Activated T-cell treated with anti-CD3 and anti-CD28 coated beads for 48 hours (primary cell): ENCODE data around the gene TRAF7.

Source experiments
- DNase-seq: peaks from one replicate; pipeline ENCODE4 v3.0.0-alpha.2; 2020; ENCODE audit warnings: low read depth

TRAF7 gene

DNA sequence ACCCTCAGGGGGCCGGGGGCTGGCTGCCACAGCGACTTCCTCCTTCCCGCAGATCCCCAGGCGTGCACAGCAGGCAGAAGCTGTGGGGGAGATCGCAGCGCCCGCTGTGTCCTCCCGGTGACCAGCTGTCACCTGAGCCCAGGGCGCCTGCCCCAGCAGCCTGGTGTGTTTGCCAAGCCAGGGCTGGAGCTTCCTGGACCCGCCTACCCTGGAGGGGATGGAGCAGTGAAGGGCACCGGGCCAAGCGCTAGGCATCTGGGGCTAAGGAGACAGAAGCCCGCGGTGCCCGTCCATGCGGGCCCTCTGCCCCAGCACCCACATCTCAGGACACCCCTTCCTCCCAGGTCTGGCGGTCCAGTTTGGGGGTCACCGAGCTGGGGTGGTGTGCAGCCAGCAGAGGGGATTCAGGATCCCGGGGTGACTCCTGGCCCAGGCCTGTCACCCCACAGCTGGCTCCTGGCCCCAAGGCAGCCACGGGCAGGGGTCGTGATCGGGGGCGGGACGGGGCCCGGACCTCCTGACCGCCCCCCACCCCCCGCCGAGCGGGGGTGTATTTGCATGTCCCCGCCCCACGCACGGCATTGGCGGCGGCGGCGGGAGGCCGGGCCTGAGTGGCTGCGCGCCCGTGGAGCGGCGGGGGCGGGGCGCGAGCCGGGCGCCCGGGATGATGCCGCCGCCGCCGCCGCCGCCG, 7.5 kb upstream of the TRAF7 start, which contains the start of gene RAB26:
TSS of gene RAB26 (plus strand) at position 645 of the 691 bp plus-strand sequence. CDS start 159 bp downstream, outside the sequence.
- DNase-seq: no peak

DNA sequence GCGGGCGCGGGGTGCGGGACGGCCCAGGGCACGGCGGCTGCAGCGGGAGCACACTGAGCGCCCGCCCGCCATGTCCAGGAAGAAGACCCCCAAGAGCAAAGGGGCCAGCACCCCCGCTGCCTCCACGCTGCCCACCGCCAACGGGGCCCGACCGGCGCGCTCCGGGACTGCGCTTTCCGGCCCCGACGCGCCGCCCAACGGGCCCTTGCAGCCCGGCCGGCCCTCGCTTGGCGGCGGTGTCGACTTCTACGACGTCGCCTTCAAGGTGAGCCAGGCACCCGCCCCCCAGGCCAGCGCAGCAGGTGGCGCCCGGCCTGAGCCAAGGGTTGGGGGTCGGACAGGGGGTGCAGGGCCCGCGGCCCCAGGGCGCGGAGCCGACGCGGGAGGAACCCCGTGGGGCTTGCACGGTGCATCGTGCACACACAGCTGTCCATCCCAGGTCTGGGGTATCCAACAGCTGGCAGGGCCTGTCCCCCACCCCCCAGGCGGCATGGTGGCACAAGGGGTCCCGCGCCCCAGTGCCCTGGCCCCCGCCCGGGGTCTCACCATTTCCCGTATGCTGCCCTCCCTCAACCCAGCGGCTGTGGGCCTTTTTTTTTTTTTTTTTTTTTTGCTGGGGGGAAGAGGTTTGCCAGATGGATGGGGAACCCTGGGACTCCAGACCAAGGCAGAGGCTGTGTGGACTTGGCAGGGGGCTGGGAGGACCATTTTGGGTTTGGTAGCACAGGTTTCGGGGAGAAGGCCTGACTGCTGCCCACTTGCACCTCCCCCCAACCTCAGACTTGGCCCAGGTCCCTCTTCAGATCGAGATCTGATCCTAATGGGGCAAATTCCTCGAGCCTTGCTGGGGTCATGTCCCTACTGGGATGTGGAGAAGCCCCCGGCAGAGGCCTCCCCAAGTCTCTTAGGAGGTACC, 6.6 kb upstream of the TRAF7 start:
- DNase-seq: no peak

DNA sequence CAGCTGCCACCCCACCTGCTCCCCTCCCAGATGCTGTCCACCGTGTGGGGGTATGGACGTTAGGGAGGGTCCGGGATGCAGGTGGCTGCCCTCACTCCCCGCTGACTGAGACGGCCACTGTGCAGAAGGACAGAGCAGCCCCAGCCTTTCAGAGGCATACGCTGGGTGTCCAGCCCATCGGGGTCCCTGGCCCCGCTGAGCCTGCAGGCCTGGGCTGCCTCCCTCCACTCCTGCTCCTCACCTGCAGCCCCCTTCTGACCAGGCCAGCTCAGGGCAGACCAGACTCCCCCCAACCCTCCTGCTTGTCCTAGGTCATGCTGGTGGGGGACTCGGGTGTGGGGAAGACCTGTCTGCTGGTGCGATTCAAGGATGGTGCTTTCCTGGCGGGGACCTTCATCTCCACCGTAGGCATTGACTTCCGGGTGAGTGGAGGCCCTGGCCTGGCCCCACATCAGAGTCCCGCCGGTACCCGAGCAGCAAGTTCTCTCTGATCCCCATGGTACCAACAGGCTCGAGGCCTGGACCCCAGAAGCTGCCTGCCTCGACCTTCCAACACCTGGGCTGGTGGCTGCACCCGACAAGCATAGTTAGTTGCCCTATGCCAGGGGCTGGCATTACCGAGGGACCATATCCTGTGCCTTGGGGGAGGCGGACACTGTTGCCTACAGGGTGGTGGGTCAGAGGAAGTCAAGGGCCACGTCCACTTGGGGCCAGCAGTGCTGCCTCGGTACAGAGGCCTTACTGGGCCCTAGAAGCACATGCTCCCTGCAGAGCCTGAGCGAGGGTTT, 5.8 kb upstream of the TRAF7 start:
- no peak for DNase-seq

DNA sequence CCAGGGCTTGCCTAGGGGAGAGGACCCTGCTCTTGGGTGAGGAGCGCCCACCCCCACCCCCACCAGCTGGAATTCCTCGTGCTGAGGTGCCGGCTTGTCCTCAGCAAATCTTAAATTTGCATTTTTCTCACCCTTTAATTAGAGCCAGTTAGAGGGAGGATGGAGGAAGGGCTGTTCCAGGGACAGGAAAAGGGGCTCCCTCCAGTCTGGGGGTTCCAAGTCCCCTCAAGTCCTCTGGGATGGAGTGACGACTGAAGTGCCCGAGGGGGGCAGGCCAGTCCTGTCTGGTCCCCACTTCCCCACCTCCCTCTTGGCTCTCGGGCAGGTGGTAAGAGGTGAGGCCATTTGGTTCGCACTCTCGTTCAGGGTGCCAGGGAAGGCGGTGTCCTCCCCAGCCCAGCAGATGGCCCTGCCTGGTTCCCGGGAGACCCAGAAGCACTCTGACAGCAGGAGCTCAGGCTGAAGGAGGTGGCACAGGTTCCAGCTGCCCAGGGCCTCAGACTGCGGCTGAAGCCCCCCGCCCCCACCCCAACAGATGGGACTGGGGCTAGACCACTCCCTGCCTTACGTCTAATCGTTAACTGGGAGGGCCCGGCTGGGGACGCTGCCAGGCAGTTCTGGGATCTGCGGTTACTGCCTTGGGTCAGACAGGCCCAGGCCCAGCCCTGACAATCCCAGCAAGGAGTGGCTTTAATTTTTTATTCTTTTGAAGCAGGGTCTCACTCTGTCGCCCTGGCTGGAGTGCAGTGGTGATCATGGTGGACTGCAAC, 5.0 kb upstream of the TRAF7 start:
- DNase-seq: no peak

DNA sequence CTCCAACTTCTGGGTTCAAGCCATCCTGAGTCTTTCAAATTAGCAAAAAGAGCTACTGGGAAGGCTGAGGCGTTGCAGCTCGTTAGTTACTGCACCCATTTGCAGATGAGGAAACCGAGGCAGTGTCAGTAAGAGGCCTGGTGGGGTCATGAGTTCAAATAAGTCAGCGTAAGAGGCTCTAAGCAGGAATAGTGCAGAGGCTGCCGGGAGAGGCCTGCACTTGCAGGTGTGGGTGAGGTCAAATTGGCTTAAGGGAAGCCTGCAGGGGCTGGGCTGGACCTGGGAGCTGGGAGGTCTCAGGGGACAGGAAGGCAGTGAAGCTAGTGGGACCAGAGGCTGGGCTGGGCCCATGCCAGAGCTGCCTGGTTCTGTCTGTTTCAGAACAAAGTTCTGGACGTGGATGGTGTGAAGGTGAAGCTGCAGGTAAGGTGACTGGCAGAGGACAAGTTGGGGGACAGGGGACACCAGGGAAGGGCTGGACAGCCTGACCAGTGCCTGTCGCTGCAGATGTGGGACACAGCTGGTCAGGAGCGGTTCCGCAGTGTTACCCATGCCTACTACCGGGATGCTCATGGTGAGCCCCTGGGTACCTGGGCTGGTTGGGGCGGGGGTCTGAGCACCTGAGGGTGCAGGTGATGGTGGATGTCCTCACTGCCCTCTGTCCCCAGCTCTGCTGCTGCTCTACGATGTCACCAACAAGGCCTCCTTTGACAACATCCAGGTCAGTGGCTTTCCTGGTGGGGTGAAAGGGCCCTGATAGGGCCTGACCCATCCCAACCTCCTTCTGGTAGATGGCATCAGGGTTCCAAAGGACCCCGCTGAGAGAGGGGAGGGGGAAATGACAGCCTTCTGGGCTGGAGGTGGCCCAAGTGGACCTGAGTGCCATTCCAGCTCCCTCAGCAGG, 4.1 kb upstream of the TRAF7 start:
- no peak for DNase-seq

DNA sequence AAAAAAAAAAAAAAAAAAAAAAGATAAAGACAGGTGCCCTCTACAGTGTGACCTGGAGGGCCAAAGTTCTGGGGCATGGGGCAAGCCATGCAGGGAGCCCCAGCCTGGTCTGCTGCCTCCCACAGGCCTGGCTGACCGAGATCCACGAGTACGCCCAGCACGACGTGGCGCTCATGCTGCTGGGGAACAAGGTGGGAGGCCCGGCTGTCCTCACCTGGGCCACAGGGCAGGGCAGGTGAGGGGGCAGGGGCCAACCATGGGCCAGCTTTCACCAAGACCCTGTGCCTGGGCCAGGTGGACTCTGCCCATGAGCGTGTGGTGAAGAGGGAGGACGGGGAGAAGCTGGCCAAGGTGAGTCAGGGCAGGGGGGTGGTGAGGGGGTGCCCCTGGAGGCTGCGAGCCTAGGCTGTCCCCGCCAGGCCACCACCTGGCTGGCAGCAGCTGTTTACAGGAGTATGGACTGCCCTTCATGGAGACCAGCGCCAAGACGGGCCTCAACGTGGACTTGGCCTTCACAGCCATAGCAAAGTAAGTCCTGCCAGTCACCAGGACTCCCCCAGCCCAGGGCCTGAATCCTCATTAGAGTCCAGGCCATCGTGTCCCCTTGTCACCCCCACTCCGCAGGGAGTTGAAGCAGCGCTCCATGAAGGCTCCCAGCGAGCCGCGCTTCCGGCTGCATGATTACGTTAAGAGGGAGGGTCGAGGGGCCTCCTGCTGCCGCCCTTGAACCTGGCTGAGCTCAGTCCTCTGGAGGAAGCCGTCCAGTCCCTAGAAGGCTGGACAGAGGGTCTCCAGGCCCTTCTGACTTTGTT, 2.7 kb upstream of the TRAF7 start:
- DNase-seq: no peak

DNA sequence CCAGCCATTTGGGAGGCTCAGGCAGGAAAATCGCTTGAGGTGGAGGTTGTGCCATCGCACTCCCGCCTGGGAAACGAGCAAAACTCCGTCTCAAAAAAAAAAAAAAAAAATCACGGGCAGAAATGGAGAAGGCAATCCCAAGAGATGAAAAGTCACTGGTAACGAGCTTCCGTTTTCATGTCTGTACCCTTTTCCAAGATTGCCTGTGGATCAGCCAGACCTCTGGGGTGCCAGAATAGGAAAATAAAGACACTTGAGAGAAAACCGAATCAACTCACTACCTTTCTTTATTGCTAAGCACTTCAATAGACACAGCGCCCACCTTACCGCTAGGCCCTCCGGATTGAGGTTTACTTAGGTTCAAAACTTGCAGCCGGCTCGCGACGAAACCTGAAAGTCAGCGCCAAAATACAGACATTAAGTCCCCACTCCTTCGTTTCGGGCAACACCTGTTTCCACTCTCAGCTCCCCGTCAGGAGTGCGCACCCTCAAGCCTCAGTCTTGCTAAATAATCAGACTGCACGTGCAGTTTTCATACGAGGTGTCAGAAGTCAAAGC, 970 bp upstream of the TRAF7 start:
- no peak for DNase-seq

DNA sequence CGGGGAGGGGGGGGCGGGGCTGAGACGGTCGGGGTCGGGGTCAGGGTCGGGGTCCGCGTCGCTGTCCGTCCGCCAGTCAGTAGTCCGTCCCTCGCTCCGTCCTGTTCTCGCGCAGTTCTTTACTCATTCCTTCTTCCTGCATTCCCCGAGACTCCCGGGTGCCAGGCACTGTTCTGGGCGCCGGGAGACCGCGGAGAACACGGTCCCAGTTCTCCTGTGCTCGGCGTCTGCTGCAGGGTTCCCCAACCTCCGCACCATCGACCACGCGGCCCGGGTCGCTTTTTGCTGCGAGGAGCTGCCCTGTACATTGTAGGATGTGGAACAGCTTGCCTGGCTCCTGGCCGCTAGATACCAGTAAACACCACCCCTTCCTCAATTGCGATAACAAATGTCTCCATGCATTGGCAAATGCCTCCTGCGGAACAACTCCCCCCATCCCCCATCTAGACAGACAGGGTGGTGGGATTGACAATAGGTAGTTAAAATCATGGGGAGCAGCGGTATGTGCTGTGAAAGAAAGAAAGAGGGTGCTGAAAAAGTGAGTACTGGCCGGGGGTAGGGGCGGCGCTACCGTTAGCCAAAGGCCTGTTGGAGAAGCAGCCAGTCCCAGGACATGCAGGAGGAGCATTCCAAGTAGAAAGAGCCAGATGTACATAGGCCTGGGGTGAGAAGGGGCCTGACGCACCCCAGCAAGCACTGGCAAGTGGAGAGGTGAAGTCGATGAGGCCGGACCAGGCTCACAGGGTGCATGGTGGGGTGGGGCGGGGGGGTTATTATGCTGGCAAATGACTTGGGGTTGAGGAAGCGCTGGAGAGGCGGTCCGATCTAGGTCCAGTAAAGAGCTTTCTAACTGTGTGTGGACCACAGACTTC, 631 bp downstream of the TRAF7 start:
- no peak for DNase-seq

DNA sequence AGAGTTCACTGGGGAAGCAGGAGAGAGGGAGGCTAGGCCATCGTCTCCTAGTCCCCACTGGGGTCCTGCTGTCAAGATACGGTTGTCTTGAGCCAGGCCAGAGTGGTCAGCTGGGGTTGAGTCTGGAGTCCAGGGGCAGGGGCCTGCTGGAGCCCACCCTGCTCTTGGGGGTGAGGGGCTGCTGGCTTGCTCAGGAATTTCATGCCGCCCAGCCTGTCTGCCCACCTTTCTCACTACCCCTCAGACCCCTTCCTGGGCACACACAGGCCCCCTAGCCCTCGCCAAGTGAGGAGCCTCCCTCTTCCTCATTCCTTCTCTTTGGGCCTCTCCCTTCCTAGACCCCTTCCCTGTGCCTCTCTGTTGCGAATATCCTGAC, 1.3 kb downstream of the TRAF7 start:
- no peak for DNase-seq

DNA sequence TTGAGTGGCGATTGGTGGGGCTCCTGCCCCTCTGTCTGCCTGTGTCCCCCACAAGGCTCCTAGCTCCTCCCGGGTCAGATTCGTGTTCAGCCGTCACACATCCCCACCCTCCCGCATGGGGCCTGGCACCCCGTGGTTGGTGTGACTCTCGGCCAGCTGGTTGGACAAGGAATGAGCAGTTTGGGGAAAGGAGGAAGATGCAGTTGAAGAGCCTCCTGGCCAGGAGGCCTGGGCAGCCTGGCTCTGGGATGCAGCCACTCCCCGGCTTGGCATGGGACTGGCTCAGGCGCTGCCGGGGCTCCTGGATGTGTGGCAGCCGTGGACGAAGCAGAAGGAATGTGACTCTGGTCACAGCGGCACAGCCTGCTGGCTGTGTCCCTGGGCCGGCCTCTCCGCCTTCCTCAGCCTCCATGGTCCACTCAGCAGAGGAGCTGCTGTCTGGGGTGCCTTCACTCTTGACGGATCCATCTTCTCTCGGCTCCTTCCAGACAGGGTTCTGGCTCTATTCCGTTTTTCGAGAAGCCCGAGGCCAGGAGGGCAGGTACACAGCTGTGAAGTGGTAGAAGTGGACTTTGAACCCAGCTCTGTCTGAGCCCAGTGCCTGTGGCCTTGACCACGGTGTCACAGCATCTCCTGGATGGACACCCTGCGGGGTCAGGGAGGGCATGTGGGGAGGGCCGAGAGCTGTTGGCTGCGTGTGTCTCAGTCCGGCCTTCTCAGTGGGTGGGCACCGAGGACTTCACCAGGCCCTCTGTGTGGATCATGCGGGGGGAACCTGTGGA, 2.1 kb downstream of the TRAF7 start:
- DNase-seq: no peak

DNA sequence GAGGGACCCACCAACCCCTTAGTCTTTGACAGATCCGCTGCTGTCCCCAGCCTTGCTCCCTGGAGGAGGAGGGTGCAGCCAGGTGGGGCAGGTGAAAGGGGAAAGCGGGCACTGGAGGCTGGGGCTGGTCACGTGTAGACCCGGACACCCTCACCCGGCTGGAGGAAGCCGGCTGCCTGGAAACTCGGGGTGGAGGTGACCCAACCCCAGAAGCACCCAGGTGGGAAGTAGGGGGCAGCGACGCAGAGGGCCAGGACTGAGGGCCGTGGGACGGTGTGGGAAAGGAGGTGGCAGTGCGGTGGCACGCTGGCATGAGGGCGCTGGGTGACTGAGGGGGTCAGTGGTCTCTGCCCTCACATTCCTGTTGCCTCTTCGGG, 2.7 kb downstream of the TRAF7 start:
- no peak for DNase-seq

DNA sequence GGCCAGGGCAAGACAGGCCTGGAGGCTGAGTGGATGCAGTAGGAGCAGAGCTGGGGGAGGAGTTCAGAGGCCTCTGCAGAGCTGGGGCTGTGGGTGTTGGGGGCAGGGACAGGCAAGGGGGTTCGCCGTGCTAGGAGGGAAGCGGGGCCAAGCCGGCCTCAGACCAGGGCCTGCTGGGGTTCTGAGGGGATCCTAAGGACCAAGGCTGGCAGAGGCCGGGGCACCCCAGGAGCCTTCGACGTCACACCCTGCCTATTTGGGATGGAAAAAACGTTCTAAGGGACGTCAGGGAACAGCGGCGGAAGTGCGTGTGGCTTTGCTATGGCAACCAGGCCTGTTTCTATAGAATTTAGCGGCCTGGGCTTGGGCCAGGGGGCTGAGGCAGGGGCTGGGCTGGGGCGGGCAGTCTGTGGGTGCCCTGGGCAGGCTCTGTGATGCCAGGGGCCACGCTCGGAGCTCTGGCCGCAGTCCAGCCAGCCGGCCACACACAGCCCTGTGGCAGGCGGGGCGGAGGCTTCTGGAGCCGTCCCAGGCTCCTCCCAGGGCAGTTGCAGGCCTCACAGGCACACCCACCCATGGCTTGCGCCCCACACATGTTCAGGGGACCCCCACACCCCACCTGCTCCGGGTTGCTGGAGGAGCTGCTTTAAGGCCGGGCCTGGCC, 3.7 kb downstream of the TRAF7 start:
- no peak for DNase-seq

DNA sequence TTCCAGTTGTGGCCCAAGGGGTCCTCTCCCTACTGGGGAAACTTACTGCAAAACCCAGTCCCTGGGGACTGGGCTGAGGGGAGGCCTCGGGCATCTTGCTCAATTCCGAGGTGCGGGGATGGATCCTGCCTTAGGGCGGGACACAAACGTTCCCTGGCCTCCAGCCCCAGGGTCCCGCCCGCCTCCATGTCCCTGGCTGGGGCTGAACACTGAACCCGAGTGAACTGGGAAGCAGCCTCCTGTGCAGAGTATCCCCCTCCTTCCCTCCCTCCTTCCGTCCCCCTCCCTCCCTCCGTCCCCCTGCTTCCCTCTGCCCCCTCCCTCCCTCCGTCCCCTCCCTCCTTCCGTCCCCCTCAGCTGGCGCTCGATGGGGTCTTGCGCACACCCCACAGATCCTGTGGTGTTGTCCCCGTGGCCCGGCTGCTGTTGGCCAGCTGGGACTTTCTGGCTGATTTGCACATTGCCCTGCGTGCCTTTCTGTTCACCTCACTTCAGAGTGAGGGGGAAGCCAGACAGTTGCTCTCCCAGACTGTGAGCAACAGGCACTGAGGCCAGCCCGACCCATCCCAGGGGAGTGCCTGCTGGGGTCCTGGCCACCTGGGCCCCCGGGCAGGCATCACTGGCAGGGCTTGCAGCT, 5.5 kb downstream of the TRAF7 start:
- DNase-seq: no peak

DNA sequence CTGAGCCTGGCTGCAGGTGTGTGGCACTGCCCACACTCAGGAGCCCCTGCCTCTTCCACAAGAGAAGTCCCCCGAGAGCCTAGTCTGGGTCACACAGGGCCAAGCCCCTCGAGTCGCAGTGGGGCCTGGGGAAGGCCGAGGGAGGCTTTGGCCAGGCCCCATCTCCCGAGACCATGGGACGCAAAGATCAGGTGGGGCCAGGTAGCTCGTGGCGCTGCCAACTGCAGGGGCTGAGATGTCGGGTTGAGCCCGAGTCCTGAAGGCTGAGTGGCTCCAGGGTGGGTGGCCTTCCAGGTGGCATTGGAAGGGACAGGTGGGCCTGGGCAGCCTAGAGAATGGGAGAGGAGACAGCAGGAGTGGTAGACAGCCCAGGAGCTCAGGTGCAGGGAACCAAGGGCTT, 6.3 kb downstream of the TRAF7 start:
- no peak for DNase-seq

DNA sequence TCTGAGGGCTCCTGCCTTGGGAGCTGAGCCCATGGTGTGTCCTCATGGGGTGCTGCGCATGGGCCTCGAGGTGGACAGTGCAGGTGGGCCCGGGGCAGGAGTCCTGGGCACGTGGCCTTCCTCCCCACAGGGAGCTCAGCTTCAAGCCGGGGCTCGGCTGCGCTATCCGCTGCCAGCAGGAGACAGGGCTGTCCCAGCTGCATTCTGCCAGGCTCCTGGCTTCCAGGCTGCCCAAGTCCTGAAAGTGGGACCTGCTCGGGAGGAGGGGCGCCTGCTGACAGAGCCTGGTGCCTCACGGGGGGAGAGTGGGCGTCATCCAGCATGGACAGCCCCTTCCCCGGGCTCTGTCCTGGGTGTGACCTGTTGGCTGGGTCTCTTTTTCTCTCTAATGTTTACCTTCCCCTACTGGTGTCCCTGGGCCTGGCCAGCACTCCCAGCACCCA, 7.1 kb downstream of the TRAF7 start:
- DNase-seq: no peak

DNA sequence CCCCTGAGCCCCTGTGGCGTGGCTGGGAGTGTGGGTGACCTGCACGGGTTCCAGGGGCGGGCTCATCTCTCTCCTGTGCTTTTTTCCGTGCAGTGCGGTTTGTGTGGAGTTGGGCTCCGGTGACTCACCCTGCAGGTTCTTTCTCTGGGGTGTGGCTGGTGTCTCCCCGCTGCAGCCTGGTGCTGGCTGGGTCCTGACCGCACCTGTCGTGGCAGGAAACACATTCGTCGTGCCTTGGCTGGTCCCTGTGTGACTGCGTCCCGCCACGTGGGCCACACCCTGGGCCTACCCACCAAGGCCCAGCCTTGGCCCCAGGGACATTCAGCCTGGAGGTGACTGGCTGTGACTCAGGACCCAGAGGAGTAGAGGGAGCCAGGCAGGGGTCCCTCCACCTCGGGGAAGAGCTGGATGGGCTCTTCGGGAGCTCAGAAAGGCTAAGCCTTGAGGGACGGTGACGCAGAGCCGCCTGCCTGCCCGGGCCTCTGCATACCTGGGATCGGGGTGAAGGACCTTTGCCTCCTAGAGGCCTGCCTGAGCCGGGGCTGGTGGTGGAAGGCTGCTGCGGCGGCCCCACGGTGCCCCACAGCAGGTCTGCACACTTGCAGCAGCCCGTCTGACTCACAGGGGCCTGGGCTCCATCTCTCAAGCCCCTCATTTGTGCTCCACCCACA, 7.8 kb downstream of the TRAF7 start:
- DNase-seq: no peak
